Testis (tissue), 2 donors: ENCODE results near the gene NTN4.

Experiments
- CTCF ChIP-seq, 3 experiments: fragments of 450-650 bp in 2 of 3; fragments of 200-600 bp in 1 of 3; sonication (generic) in 1 of 3; IDR thresholded peaks; one replicate each; pipeline ENCODE4 v1.5.1; 2016 to 2019; ENCODE audit warnings: antibody characterized with exemption in 3 of 3, mild to moderate bottlenecking in 2 of 3, moderate library complexity in 1 of 3
- POLR2A ChIP-seq: fragments of 450-650 bp; IDR thresholded peaks from one replicate; pipeline ENCODE4 v1.6.1; 2017; ENCODE audit warnings: antibody characterized with exemption, mild to moderate bottlenecking, moderate library complexity

- no peak for TF ChIP-seq CTCF (IDR thresholded peaks at IDR 0.05)
- no peak for TF ChIP-seq POLR2A
Observed at GRCh38 chr12:95715177-95715576, 75.4 kb downstream of the NTN4 start.
